Brain microvascular endothelial cell (primary cell): ENCODE results near the gene POU6F2.
"Not testable (repeated sequence)": the region's sequence is repeated elsewhere in the genome, so short reads cannot be mapped to it uniquely, and the experiment has no call there.

ENCODE experiments used
- DNase-seq: peaks from one replicate; pipeline ENCODE4 v3.0.0-alpha.2; 2020
- H3K27ac ChIP-seq: fragments of 250-450 bp; sonication (Bioruptor Pico); 2 replicates; pipeline ENCODE4 v1.5.1; 2020; ENCODE audit warnings: mild to moderate bottlenecking, moderate library complexity
- H3K27me3 ChIP-seq: fragments of 250-450 bp; sonication (Bioruptor Pico); replicated peaks from 2 replicates; pipeline ENCODE4 v1.5.1; 2020; ENCODE audit warnings: mild to moderate bottlenecking
- H3K36me3 ChIP-seq: fragments of 250-450 bp; sonication (Bioruptor Pico); replicated peaks from 2 replicates; pipeline ENCODE4 v1.5.1; 2020; ENCODE audit warnings: mild to moderate bottlenecking
- H3K4me3 ChIP-seq: 2 replicates; pipeline ENCODE4 v1.5.1; 2011; ENCODE audit warnings: low read depth, mild to moderate bottlenecking, control low read depth, low read length, moderate library complexity
- CTCF ChIP-seq: IDR thresholded peaks from 2 replicates; pipeline ENCODE4 v1.5.1; 2011; ENCODE audit warnings: low read depth, mild to moderate bottlenecking, moderate library complexity, low read length, control low read depth, inconsistent platforms; ENCODE audit errors: missing control alignments
- in situ Hi-C: cut with HindIII; loops from 2 replicates; pipeline ENCODE4 v1.10.0; 2017; ENCODE audit warnings: low sequenced_read_pairs, low pct_ligation_motif_present

The POU6F2 gene

GRCh38 chr7:39317107-39317506 is 339.4 kb downstream of the POU6F2 start:
- in situ Hi-C loops, result no loop called here
- H3K27ac ChIP-seq, result no peak overlapping the region
- TF ChIP-seq CTCF, result no peak
- H3K4me3 ChIP-seq, result no peak overlapping the region
- H3K36me3 ChIP-seq, result no peaks in the 10 kb centered on the region
- DNase-seq, result no peak
- H3K27me3 ChIP-seq, result no peaks in the 10 kb centered on the region

- TF ChIP-seq CTCF, result no peak
- no peak overlapping the region for H3K4me3 ChIP-seq
- in situ Hi-C loops, result no loop called here
- H3K27ac ChIP-seq, result no peak overlapping the region
- H3K36me3 ChIP-seq, result no peaks in the 10 kb centered on the region
- H3K27me3 ChIP-seq, result no peaks in the 10 kb centered on the region
- DNase-seq, result no peak
Observed at GRCh38 chr7:39317896-39318295, 340.2 kb downstream of the POU6F2 start.

DNA sequence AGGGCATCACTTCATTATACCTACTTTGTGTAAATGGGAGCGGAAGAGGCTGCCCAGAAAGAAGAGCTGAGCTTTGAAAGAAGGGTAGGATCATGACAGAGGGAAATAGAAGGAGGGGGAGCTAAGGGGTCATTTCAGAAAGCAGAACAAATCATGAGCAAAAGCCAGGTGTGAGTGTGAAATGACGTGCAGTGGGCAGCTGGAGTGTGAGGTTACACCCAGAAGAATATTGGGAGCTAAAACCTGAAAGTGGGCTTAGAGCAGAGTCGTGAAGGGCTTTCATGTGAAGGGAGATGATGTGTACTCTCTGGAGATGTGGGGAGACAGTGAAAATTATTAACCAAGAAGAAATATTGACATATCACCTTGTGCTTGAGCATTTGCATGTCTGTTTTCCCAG is 343.5 kb downstream of the POU6F2 start:
- Histone ChIP-seq H3K27me3 (no peaks in the 10 kb centered on the region), H3K36me3 (no peaks in the 10 kb centered on the region), H3K27ac (no peak overlapping the region), H3K4me3 (no peak overlapping the region)
- DNase-seq, result no peak
- no peak for TF ChIP-seq CTCF
- in situ Hi-C loops, result no loop called here

DNA sequence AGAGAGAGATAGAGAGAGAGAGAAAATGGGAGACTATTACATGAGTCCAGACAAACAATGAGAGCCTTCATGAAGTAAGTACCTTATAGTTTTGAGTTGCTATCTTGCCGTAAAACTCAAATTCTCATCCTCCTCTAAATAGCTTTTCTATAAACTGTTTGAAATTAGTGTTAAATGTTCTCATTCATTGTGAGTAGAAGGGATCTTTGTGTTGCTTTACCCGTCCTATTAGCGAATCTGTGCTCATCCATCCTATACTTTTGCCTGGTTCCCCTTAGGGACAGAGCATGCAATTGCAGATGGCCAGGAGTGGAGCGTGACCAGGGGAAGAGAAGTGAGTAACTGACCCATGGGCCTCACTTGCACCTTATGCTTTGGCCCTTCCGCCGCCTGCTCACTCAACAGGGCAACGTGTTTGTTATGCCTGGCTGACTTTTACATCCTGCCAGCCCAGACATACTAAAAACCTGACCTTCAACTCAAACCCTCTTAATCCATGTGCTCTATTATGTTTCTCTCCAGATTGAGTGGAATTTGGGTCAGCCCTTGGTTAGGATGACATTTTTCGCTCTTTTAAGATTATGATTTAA is 344.3 kb downstream of the POU6F2 start:
- in situ Hi-C loops, result no loop called here
- TF ChIP-seq CTCF, result no peak
- no peak for DNase-seq
- Histone ChIP-seq H3K4me3 (no peak overlapping the region), H3K27me3 (no peaks in the 10 kb centered on the region), H3K27ac (no peak overlapping the region), H3K36me3 (no peaks in the 10 kb centered on the region)

- in situ Hi-C loops, result no loop called here
- TF ChIP-seq CTCF, result no peak
- no peaks in the 10 kb centered on the region for H3K36me3 ChIP-seq
- no peaks in the 10 kb centered on the region for H3K27me3 ChIP-seq
- H3K4me3 ChIP-seq, result no peak overlapping the region
- DNase-seq, result no peak
- H3K27ac ChIP-seq, result no peak overlapping the region
Observed at GRCh38 chr7:39324139-39324760, 346.5 kb downstream of the POU6F2 start.

- DNase-seq, H3K4me3 ChIP-seq, H3K27ac ChIP-seq, H3K27me3 ChIP-seq, in situ Hi-C loops, H3K36me3 ChIP-seq: not testable (repeated sequence)
Observed at GRCh38 chr7:39331607-39332006, 353.9 kb downstream of the POU6F2 start.
